Mucosa of rectum (tissue), 2 donors: ENCODE results near the gene TTLL5.

ENCODE experiments used
- H3K27ac ChIP-seq, 2 donors: one replicate each; pipeline ENCODE4 v1.7.0; 2013; ENCODE audit warnings: inconsistent platforms in 2 of 2, low read depth in 2 of 2, low read length in 2 of 2
- H3K27me3 ChIP-seq, 2 donors: one replicate each; pipeline ENCODE4 v1.7.0; 2013; ENCODE audit warnings: low read length in 2 of 2; ENCODE audit not compliant: control insufficient read depth in 2 of 2, insufficient read depth in 2 of 2
- H3K36me3 ChIP-seq, 2 donors: one replicate each; pipeline ENCODE4 v1.7.0; 2013; ENCODE audit warnings: low read length in 2 of 2; ENCODE audit not compliant: control insufficient read depth in 2 of 2, insufficient read depth in 2 of 2
- H3K4me1 ChIP-seq, 2 donors: one replicate each; pipeline ENCODE4 v1.7.0; 2013; ENCODE audit warnings: low read length in 2 of 2, mild to moderate bottlenecking in 1 of 2; ENCODE audit not compliant: control insufficient read depth in 2 of 2, insufficient read depth in 2 of 2
- H3K4me3 ChIP-seq, 2 donors: one replicate each; pipeline ENCODE4 v1.7.0; 2013; ENCODE audit warnings: low read length in 2 of 2
- H3K9ac ChIP-seq, 2 donors: one replicate each; pipeline ENCODE4 v1.7.0; 2013; ENCODE audit warnings: low read length in 2 of 2, low read depth in 1 of 2, mild to moderate bottlenecking in 1 of 2
- H3K9me3 ChIP-seq, 2 donors: one replicate each; pipeline ENCODE4 v1.7.0; 2013; ENCODE audit warnings: low read length in 2 of 2; ENCODE audit not compliant: control insufficient read depth in 2 of 2
- donor health status: healthy.
- donor health status: Normal muscosa, but diverticular disease.

The TTLL5 gene

GRCh38 chr14:75752907-75753594, 92.0 kb downstream of the TTLL5 start:
- no peaks in the 10 kb centered on the region for H3K4me1 ChIP-seq
- H3K27ac ChIP-seq: no peak overlapping the region
- H3K9ac ChIP-seq: no peak overlapping the region
- no peaks in the 10 kb centered on the region for H3K9me3 ChIP-seq
- H3K4me3 ChIP-seq: no peak overlapping the region
- H3K36me3 ChIP-seq: peaks cover 0 to 14% of the 10 kb centered on the region in 2 donors
- no peaks in the 10 kb centered on the region for H3K27me3 ChIP-seq

GRCh38 chr14:75753696-75754095, 92.7 kb downstream of the TTLL5 start:
- no peak overlapping the region for H3K27ac ChIP-seq
- peaks cover 0 to 11% of the 10 kb centered on the region in 2 donors for H3K36me3 ChIP-seq
- no peak overlapping the region for H3K9ac ChIP-seq

GRCh38 chr14:75757644-75758402, 96.8 kb downstream of the TTLL5 start:
- no peaks in the 10 kb centered on the region for H3K4me1 ChIP-seq
- H3K9me3 ChIP-seq: no peaks in the 10 kb centered on the region
- H3K9ac ChIP-seq: no peak overlapping the region
- H3K36me3 ChIP-seq: peaks cover 0 to 4% of the 10 kb centered on the region in 2 donors
- no peak overlapping the region for H3K4me3 ChIP-seq
- no peaks in the 10 kb centered on the region for H3K27me3 ChIP-seq
- H3K27ac ChIP-seq: no peak overlapping the region

More at GRCh38 chr14:75753696-75754095, 92.7 kb downstream of the TTLL5 start:
- Histone ChIP-seq H3K4me3 (no peak overlapping the region), H3K9me3 (no peaks in the 10 kb centered on the region), H3K4me1 (no peaks in the 10 kb centered on the region), H3K27me3 (no peaks in the 10 kb centered on the region)

- Histone ChIP-seq H3K4me1 (no peaks in the 10 kb centered on the region), H3K36me3 (peaks cover 2 to 7% of the 10 kb centered on the region in 2 donors), H3K9me3 (no peaks in the 10 kb centered on the region), H3K27ac (no peak overlapping the region), H3K4me3 (no peak overlapping the region), H3K27me3 (no peaks in the 10 kb centered on the region), H3K9ac (no peak overlapping the region)
Measured at GRCh38 chr14:75764020-75764419, 103.0 kb downstream of the TTLL5 start.

GRCh38 chr14:75769047-75769685, 108.1 kb downstream of the TTLL5 start:
- H3K4me1 ChIP-seq: no peaks in the 10 kb centered on the region
- no peak overlapping the region for H3K9ac ChIP-seq
- no peaks in the 10 kb centered on the region for H3K27me3 ChIP-seq
- no peak overlapping the region for H3K4me3 ChIP-seq
- no peak overlapping the region for H3K27ac ChIP-seq
- peaks cover 2 to 7% of the 10 kb centered on the region in 2 donors for H3K36me3 ChIP-seq
- H3K9me3 ChIP-seq: no peaks in the 10 kb centered on the region

- Histone ChIP-seq H3K4me3 (no peak overlapping the region), H3K4me1 (no peaks in the 10 kb centered on the region)
Measured at GRCh38 chr14:75770635-75771034, 109.6 kb downstream of the TTLL5 start.

GRCh38 chr14:75771595-75771994, 110.5 kb downstream of the TTLL5 start:
- Histone ChIP-seq H3K27ac (no peak overlapping the region), H3K4me1 (no peaks in the 10 kb centered on the region), H3K4me3 (no peak overlapping the region), H3K9me3 (no peaks in the 10 kb centered on the region), H3K9ac (no peak overlapping the region), H3K36me3 (no peaks in the 10 kb centered on the region), H3K27me3 (no peaks in the 10 kb centered on the region)

More at GRCh38 chr14:75770635-75771034, 109.6 kb downstream of the TTLL5 start:
- Histone ChIP-seq H3K9me3 (no peaks in the 10 kb centered on the region), H3K9ac (no peak overlapping the region), H3K27me3 (no peaks in the 10 kb centered on the region), H3K27ac (no peak overlapping the region), H3K36me3 (peaks cover 0 to 3% of the 10 kb centered on the region in 2 donors)

GRCh38 chr14:75773046-75773445, 112.0 kb downstream of the TTLL5 start:
- H3K4me1 ChIP-seq: no peaks in the 10 kb centered on the region
- H3K9ac ChIP-seq: no peak overlapping the region
- no peaks in the 10 kb centered on the region for H3K9me3 ChIP-seq
- no peak overlapping the region for H3K4me3 ChIP-seq
- H3K36me3 ChIP-seq: peaks cover 0 to 6% of the 10 kb centered on the region in 2 donors
- no peaks in the 10 kb centered on the region for H3K27me3 ChIP-seq
- H3K27ac ChIP-seq: no peak overlapping the region

GRCh38 chr14:75781096-75781495, 120.0 kb downstream of the TTLL5 start:
- Histone ChIP-seq H3K9ac (no peak overlapping the region), H3K4me1 (no peaks in the 10 kb centered on the region), H3K27ac (no peak overlapping the region), H3K9me3 (no peaks in the 10 kb centered on the region), H3K27me3 (no peaks in the 10 kb centered on the region), H3K4me3 (no peak overlapping the region), H3K36me3 (peaks cover 11 to 22% of the 10 kb centered on the region in 2 donors)

- no peaks in the 10 kb centered on the region for H3K9me3 ChIP-seq
- no peak overlapping the region for H3K4me3 ChIP-seq
- no peaks in the 10 kb centered on the region for H3K4me1 ChIP-seq
- no peak overlapping the region for H3K9ac ChIP-seq
- H3K27me3 ChIP-seq: no peaks in the 10 kb centered on the region
- H3K27ac ChIP-seq: no peak overlapping the region
- peaks cover 11 to 16% of the 10 kb centered on the region in 2 donors for H3K36me3 ChIP-seq
Measured at GRCh38 chr14:75783184-75783583, 122.1 kb downstream of the TTLL5 start.
